T-helper 9 cell (primary cell): ENCODE data around the gene CYFIP2.

Source experiments
- DNase-seq: peaks from one replicate; pipeline ENCODE4 v3.0.0-alpha.2; 2020

Gene CYFIP2

GRCh38 chr5:157328277-157328912 lies 62.5 kb downstream of the CYFIP2 start:
- DNase-seq = peak; percentile 28

- no peak for DNase-seq
Observed at GRCh38 chr5:157331807-157332206, 65.9 kb downstream of the CYFIP2 start.

- no peak for DNase-seq
Observed at GRCh38 chr5:157335534-157336422, 69.9 kb downstream of the CYFIP2 start.

GRCh38 chr5:157336423-157336744 lies 70.5 kb downstream of the CYFIP2 start:
- no peak for DNase-seq

- no peak for DNase-seq
Observed at GRCh38 chr5:157339409-157339808, 73.5 kb downstream of the CYFIP2 start.

GRCh38 chr5:157342822-157343402 lies 77.0 kb downstream of the CYFIP2 start:
- DNase-seq = peak; percentile 22

GRCh38 chr5:157343842-157344790 lies 78.2 kb downstream of the CYFIP2 start:
- no peak for DNase-seq

GRCh38 chr5:157345067-157345466 lies 79.1 kb downstream of the CYFIP2 start:
- DNase-seq = no peak

GRCh38 chr5:157345485-157345884 lies 79.6 kb downstream of the CYFIP2 start:
- DNase-seq = no peak

- no peak for DNase-seq
Observed at GRCh38 chr5:157347301-157348048, 81.6 kb downstream of the CYFIP2 start.

- no peak for DNase-seq
Observed at GRCh38 chr5:157348049-157348400, 82.1 kb downstream of the CYFIP2 start.

GRCh38 chr5:157350939-157351801 lies 85.2 kb downstream of the CYFIP2 start:
- no peak for DNase-seq

GRCh38 chr5:157351802-157352092 lies 85.8 kb downstream of the CYFIP2 start:
- DNase-seq = no peak

GRCh38 chr5:157352756-157353340 lies 86.9 kb downstream of the CYFIP2 start:
- DNase-seq = no peak

- DNase-seq = no peak
Observed at GRCh38 chr5:157354800-157355199, 88.9 kb downstream of the CYFIP2 start.

GRCh38 chr5:157356576-157356975 lies 90.7 kb downstream of the CYFIP2 start:
- DNase-seq = no peak

- DNase-seq = no peak
Observed at GRCh38 chr5:157357823-157358222, 91.9 kb downstream of the CYFIP2 start.

- DNase-seq = no peak
Observed at GRCh38 chr5:157358871-157359270, 92.9 kb downstream of the CYFIP2 start.

GRCh38 chr5:157359356-157360055 lies 93.6 kb downstream of the CYFIP2 start:
- no peak for DNase-seq

- DNase-seq = no peak
Observed at GRCh38 chr5:157362012-157362411, 96.1 kb downstream of the CYFIP2 start.
